Measurements from ENCODE around the gene SGCD. TPM values are rescaled to one million over a fixed set of nuclear protein-coding genes. Genes with fewer than 3 reads are reported as not detected.

SGCD gene
- total RNA-seq, 4 donors from 2014 or later, result 16.7 to 38.6 (median 27.7) TPM

DNA sequence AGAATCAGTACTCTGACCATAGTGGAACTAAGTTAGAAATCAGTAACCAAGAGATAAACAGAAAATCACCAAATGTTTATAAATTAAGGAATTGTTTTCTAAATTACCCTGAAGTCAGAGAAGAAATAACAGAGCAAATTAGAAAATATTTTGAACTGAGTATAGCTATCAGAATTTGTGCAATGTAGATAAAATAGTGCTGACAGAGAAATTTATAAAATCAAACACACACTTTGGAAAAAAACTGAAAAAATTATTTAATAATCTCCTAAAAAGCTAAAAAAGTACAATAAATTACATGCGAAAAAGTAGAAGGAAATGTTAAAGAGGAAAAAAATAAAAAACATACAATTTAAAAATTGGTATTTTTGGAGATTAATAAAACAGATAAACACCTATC lies 486.0 kb downstream of the SGCD start:
- Histone ChIP-seq H3K4me1 (no peaks in the 10 kb centered on the region), H3K27me3 (no peaks in the 10 kb centered on the region), H3K4me3 (no peak overlapping the region), H3K9me3 (no peaks in the 10 kb centered on the region), H3K27ac (replicated peaks in 1 of 4) (no peak overlapping the region), H3K36me3 (no peaks in the 10 kb centered on the region)
- no peak for TF ChIP-seq EP300 (IDR thresholded peaks at IDR 0.05)
- TF ChIP-seq, protein P1, sequence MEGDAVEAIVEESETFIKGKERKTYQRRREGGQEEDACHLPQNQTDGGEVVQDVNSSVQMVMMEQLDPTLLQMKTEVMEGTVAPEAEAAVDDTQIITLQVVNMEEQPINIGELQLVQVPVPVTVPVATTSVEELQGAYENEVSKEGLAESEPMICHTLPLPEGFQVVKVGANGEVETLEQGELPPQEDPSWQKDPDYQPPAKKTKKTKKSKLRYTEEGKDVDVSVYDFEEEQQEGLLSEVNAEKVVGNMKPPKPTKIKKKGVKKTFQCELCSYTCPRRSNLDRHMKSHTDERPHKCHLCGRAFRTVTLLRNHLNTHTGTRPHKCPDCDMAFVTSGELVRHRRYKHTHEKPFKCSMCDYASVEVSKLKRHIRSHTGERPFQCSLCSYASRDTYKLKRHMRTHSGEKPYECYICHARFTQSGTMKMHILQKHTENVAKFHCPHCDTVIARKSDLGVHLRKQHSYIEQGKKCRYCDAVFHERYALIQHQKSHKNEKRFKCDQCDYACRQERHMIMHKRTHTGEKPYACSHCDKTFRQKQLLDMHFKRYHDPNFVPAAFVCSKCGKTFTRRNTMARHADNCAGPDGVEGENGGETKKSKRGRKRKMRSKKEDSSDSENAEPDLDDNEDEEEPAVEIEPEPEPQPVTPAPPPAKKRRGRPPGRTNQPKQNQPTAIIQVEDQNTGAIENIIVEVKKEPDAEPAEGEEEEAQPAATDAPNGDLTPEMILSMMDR (IDR thresholded peaks at IDR 0.05), result no peak
- intact Hi-C loops (cut with DNase I), result no loop called here
- DNase-seq (ENCODE audit: extremely low spot score), result no peak
- WGBS, result 98% methylated on average over 1 of the region's 1 CpG

DNA sequence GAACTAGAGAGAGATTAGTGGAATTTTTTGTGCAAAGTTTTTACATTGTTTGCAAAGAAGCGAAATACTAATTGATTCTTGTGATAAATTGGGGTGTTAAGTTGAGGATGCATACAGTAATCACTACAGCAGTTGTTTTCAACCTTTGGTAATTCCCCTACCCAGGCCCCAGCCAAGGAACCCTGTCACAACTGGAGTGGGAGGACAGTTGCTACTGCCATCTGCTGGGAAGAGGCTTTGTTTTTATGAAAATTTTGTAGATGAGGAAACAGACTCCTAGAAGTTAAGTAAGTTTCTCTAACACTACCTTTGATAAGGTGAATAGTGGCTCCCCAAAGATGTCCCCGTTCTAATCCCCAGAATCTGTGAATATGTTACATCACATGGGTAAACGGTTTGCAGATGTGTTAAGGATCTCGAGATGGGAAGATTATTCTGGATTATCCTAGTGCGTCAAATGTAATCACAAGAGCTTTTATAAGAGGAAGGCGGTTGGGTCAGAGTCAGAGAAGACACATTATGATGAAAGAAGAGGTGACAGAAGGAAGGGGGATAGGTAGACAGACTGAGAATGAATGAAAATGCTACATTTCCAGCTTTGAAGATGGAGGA lies 489.1 kb downstream of the SGCD start:
- TF ChIP-seq POLR2AphosphoS5 (IDR thresholded peaks at IDR 0.05), result no peak
- TF ChIP-seq, protein P1 (IDR thresholded peaks at IDR 0.05), result peak; percentile 44 to 56 (median 50)
- DNase-seq (ENCODE audit: extremely low spot score), result no peak
- Histone ChIP-seq H3K9me3 (no peaks in the 10 kb centered on the region), H3K27ac (replicated peaks in 1 of 4) (no peak overlapping the region), H3K4me3 (no peak overlapping the region), H3K4me1 (no peaks in the 10 kb centered on the region), H3K36me3 (no peaks in the 10 kb centered on the region), H3K27me3 (no peaks in the 10 kb centered on the region)
- 78% methylated on average over 6 of the region's 6 CpGs for WGBS
- intact Hi-C loops (cut with DNase I), result no loop called here

Small RNA genes lying within 50 kb of the gene (small RNA-seq; reads per million reads assigned to genes)
- gene AC027308.1, result 0 reads per million in 3 donors
- 0 reads per million in 3 donors for gene RNU6-556P
